Left ventricle myocardium inferior (tissue), 1 donor: Measurements from ENCODE around the gene ZFPL1. TPM values are rescaled to one million over a fixed set of nuclear protein-coding genes. Genes with fewer than 3 reads are reported as not detected.

Experiments
- DNase-seq: peaks from one replicate; pipeline ENCODE4 v3.0.0-alpha.2; 2020
- H3K27ac ChIP-seq: fragments of 200-600 bp; replicated peaks from 2 replicates; pipeline ENCODE4 v1.8.0; 2021
- H3K27me3 ChIP-seq: fragments of 200-600 bp; 2 replicates; pipeline ENCODE4 v1.8.0; 2021; ENCODE audit warnings: low read depth
- H3K36me3 ChIP-seq: fragments of 200-600 bp; 2 replicates; pipeline ENCODE4 v1.8.0; 2021
- H3K4me1 ChIP-seq: fragments of 200-600 bp; 2 replicates; pipeline ENCODE4 v1.8.0; 2021
- H3K4me3 ChIP-seq: fragments of 200-600 bp; 2 replicates; pipeline ENCODE4 v1.8.0; 2021; ENCODE audit warnings: mild to moderate bottlenecking, moderate library complexity
- H3K9me3 ChIP-seq: fragments of 200-600 bp; replicated peaks from 2 replicates; pipeline ENCODE4 v1.8.0; 2021
- intact Hi-C: fragments of 100-400 bp; cut with micrococcal nuclease; formaldehyde crosslinking; loops from one replicate; pipeline ENCODE4 v1.11.0; 2022
- total RNA-seq: library from RNA; stranded (reverse); fragmentation: NEBNext Ultra II Directional; extraction: Animal tissue kit (Norgen Biotek cat#: 25700); gene quantifications from one replicate; pipeline ENCODE4 v1.2.1, GENCODE V29; 2021
- TF ChIP-seq, protein P1 (sequence below): fragments of 200-600 bp; IDR thresholded peaks from 2 replicates; pipeline ENCODE4 v1.8.0; 2021; ENCODE audit warnings: antibody characterized with exemption, mild to moderate bottlenecking, borderline replicate concordance
- donor health status: DM: no; HTN: yes; CAD: no; lungs with severe emphysema.

ZFPL1 gene
- total RNA-seq, 1 donor from 2014 or later = 23.1 TPM

DNA sequence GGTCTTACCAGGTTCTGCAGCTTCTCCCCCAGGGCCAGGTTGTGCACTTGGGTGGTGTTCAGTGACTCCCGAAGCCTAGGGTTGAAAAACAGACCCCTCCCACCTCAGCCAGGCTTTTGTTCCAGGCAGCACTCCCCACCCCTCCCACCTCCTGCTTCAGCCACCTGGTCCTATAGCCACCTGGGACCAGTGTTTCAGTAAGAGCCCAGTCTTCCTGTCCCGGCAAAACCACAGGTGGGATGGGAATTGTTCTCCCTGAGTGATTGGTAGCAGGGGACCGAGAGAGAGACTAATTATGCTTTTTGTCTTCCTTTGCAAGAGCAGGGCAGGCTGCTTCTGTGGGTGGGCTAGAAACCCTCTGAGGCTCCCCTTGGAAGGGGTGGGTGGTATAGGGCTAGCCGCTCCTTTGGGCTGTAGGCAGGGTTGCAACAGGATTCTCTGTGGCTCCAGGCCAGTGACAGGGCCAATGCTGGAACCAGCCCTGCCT is 17.2 kb upstream of the ZFPL1 start:
- intact Hi-C loops = no loop called here
- Histone ChIP-seq H3K27me3 (no peaks in the 10 kb centered on the region), H3K9me3 (no peaks in the 10 kb centered on the region), H3K36me3 (no peaks in the 10 kb centered on the region), H3K4me1 (no peaks in the 10 kb centered on the region), H3K4me3 (no peak overlapping the region), H3K27ac (no peak overlapping the region)
- TF ChIP-seq, protein P1, sequence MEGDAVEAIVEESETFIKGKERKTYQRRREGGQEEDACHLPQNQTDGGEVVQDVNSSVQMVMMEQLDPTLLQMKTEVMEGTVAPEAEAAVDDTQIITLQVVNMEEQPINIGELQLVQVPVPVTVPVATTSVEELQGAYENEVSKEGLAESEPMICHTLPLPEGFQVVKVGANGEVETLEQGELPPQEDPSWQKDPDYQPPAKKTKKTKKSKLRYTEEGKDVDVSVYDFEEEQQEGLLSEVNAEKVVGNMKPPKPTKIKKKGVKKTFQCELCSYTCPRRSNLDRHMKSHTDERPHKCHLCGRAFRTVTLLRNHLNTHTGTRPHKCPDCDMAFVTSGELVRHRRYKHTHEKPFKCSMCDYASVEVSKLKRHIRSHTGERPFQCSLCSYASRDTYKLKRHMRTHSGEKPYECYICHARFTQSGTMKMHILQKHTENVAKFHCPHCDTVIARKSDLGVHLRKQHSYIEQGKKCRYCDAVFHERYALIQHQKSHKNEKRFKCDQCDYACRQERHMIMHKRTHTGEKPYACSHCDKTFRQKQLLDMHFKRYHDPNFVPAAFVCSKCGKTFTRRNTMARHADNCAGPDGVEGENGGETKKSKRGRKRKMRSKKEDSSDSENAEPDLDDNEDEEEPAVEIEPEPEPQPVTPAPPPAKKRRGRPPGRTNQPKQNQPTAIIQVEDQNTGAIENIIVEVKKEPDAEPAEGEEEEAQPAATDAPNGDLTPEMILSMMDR = no peak
- no peak for DNase-seq

DNA sequence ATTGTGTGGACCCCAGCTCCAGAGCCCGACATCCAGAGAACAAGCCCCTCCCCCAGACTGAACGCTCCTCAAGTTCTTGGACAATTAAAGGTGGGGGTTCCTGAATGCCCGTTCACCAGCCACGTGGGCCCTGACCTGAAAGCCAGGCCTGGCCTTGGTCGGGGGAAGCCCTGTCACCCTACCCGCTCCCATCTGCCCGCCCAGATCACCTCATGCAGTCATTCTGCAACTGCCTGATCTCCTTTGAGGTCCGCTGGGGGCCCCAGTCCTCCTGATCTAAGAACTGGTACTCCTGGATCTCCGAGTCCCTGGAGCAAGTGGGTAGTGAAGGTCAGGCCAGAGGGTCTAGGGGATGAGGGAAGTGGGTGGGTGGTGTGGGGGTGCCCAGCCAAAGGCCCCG is 16.6 kb upstream of the ZFPL1 start:
- no peak for DNase-seq
- intact Hi-C loops = no loop called here
- Histone ChIP-seq H3K4me3 (no peak overlapping the region), H3K27me3 (no peaks in the 10 kb centered on the region), H3K27ac (no peak overlapping the region), H3K4me1 (no peaks in the 10 kb centered on the region), H3K36me3 (no peaks in the 10 kb centered on the region), H3K9me3 (no peaks in the 10 kb centered on the region)
- TF ChIP-seq, protein P1 = no peak

DNA sequence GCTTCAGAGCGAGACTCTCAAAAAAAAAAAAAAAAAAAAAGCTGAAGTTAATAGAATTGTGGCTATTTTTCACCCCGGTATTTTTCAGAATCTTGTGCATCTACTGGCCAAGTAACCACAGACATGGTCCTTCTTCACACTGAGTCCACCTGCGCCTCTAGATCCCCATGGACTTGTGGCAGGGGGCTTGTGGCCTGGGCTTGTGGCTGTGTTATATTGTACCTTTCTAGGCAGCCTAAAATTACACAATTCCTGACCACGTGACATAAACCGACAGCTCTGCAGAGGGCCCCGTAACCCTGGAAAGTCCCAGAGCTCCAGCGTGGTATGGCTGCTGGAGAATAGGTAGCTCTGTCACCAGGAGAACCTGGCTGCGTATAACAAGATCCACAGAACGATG is 14.8 kb upstream of the ZFPL1 start:
- TF ChIP-seq, protein P1 = no peak
- intact Hi-C loops = no loop called here
- Histone ChIP-seq H3K27ac (no peak overlapping the region), H3K27me3 (no peaks in the 10 kb centered on the region), H3K9me3 (no peaks in the 10 kb centered on the region), H3K4me1 (no peaks in the 10 kb centered on the region), H3K4me3 (no peak overlapping the region), H3K36me3 (no peaks in the 10 kb centered on the region)
- DNase-seq = no peak

DNA sequence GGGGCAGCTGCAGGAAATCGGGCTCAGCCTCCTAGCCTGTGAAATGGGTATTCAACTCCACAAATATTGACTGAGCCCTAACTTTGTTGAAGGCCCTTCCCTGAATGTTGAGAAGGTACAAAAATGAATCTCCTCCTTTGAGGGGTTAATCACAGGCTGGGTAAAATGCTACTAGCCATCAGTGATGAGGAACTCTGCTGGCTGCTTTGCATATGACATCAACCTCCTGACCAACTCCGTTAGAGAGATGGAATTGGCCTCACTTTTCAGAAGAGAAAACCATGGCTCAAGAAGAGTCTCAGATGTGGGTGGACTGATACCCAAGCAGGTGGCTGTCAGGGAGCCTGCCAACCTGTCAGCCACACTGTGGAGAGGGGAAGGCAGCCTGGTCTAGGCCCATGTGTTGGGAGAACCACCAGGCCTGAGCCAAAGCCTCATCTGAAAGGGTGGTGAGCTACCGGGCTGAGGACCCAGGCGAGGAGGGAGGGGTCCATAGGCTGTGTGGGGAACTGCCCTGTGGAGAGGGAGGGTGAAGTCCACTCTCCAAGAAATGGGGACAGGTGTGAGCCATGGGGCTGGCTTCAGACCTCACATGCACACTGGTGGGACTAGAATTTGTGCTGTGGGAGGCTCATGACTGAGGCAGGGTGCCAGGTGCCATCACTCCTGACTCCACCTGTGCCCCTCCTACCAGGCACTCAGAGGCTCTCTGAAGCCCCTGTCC is 12.0 kb upstream of the ZFPL1 start:
- Histone ChIP-seq H3K4me1 (no peaks in the 10 kb centered on the region), H3K27me3 (no peaks in the 10 kb centered on the region), H3K27ac (no peak overlapping the region), H3K9me3 (no peaks in the 10 kb centered on the region), H3K36me3 (no peaks in the 10 kb centered on the region), H3K4me3 (no peak overlapping the region)
- intact Hi-C loops = no loop called here
- no peak for DNase-seq
- TF ChIP-seq, protein P1 = no peak

DNA sequence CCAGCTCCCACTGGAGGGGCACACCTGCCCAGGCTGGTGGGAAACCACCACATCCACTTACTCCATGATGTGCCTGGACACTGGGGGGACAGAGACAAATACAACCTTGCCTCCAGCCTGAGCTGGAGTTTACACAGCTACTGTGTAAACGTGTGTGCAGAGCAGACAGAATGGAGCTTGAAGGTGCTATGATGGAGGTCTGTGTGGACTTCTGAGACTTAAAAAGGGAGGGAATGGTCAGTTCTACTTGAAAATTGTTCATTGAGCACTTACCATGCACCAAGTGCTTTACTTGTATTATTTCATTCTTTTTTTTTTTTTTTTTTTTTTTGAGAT is 11.4 kb upstream of the ZFPL1 start:
- Histone ChIP-seq H3K27ac (no peak overlapping the region), H3K4me3 (no peak overlapping the region), H3K27me3 (no peaks in the 10 kb centered on the region), H3K9me3 (no peaks in the 10 kb centered on the region), H3K4me1 (no peaks in the 10 kb centered on the region), H3K36me3 (no peaks in the 10 kb centered on the region)
- TF ChIP-seq, protein P1 = no peak
- intact Hi-C loops = no loop called here
- no peak for DNase-seq
